ENCODE measurements around the gene ZNF768.

GRCh38 chr16:30478766-30479478, 47.4 kb downstream of the ZNF768 start:
- TF ChIP-seq CTCF (conservative IDR thresholded peaks at IDR 0.05) (no peak), EZH2 (IDR thresholded peaks at IDR 0.05; ENCODE audit: low read depth) (no peak)
